Esophagus squamous epithelium (tissue), 5 donors: ENCODE results near the gene COL4A6. TPM values are rescaled to one million over a fixed set of nuclear protein-coding genes. Genes with fewer than 3 reads are reported as not detected.
A peak's percentile ranks its signal among the peaks of the same experiment; 100 is the strongest.

Experiments
- DNase-seq: peaks from one replicate; lab custom pipeline; 2025; lab: John Stamatoyannopoulos, UW
- H3K27ac ChIP-seq, 4 donors: fragments of 200-600 bp; sonication (generic); one replicate each; pipeline ENCODE4 v1.5.1; 2016 to 2019; ENCODE audit warnings: mild to moderate bottlenecking in 1 of 4
- H3K27me3 ChIP-seq, 4 donors: fragments of 200-600 bp; sonication (generic); 1 replicate in 3 of 4; 2 replicates in 1 of 4; pipeline versions ENCODE4 v1.5.1 to v1.6.0; 2017 to 2021; ENCODE audit warnings: antibody characterized with exemption in 1 of 4
- H3K36me3 ChIP-seq, 3 donors: fragments of 200-600 bp; sonication (generic); one replicate each; pipeline ENCODE4 v1.5.1; 2016 to 2019
- H3K4me1 ChIP-seq, 3 donors: fragments of 200-600 bp; sonication (generic); one replicate each; pipeline ENCODE4 v1.5.1; 2017 to 2019
- H3K4me3 ChIP-seq, 4 donors: fragments of 200-600 bp; sonication (generic); 1 replicate in 3 of 4; 2 replicates in 1 of 4; pipeline ENCODE4 v1.5.1; 2016 to 2019; ENCODE audit warnings: mild to moderate bottlenecking in 2 of 4, moderate library complexity in 1 of 4
- H3K9me3 ChIP-seq, 3 donors: fragments of 200-600 bp; sonication (generic); one replicate each; pipeline ENCODE4 v1.5.1; 2016 to 2019
- CTCF ChIP-seq, 6 experiments: fragments of 450-650 bp in 4 of 6; fragments of 200-600 bp in 2 of 6; sonication (generic) in 2 of 6; IDR thresholded peaks; one replicate each; pipeline ENCODE4 v1.5.1; 2016 to 2019; ENCODE audit warnings: antibody characterized with exemption in 6 of 6, mild to moderate bottlenecking in 4 of 6, moderate library complexity in 4 of 6
- POLR2A ChIP-seq, 4 donors: fragments of 450-650 bp; IDR thresholded peaks; one replicate each; pipeline ENCODE4 v1.6.1; 2017; ENCODE audit warnings: antibody characterized with exemption in 4 of 4, mild to moderate bottlenecking in 4 of 4, moderate library complexity in 3 of 4
- WGBS, 2 donors: methylation state at CpG; one replicate each; pipeline ENCODE4 v1.1.5; 2018; 5-methylcytosine and 5-hydroxymethylcytosine counted together
- intact Hi-C: fragments of 100-400 bp; cut with DNase I; formaldehyde crosslinking; loops from one replicate; pipeline ENCODE4 v1.15.0; 2022
- total RNA-seq, 4 donors: library from RNA; depleted of rRNA; stranded (reverse); fragments of >200 nt; gene quantifications; one replicate each; pipeline ENCODE4 v1.1.0, GENCODE V29; 2016
- donor health status: DM: yes; HTN: yes; CAD: no.

Gene COL4A6
- total RNA-seq, 4 donors from 2014 or later = 1.1 to 6.5 (median 2.9) TPM

- Histone ChIP-seq H3K9me3 (no peaks in the 10 kb centered on the region), H3K4me3 (no peak overlapping the region), H3K36me3 (no peaks in the 10 kb centered on the region), H3K27ac (no peak overlapping the region), H3K27me3 (no peaks in the 10 kb centered on the region), H3K4me1 (no peaks in the 10 kb centered on the region)
- intact Hi-C loops = no loop called here
- 55 to 58% methylated on average over 5 to 6 of the region's 6 CpGs for WGBS, 2 donors
- no peak for DNase-seq
- TF ChIP-seq CTCF (IDR thresholded peaks at IDR 0.05) = no peak
- TF ChIP-seq POLR2A (IDR thresholded peaks at IDR 0.05) = no peak
These were observed 192.8 kb downstream of the COL4A6 start for GRCh38 chrX:108245462-108245861.

- H3K27ac ChIP-seq = no peak overlapping the region
- DNase-seq = no peak
- no peaks in the 10 kb centered on the region for H3K36me3 ChIP-seq
- H3K27me3 ChIP-seq = peaks cover 0 to 3% (median 0%) of the 10 kb centered on the region in 4 donors
- no peaks in the 10 kb centered on the region for H3K9me3 ChIP-seq
- 81 to 86% methylated on average over 2 to 4 of the region's 4 CpGs for WGBS, 2 donors
- H3K4me1 ChIP-seq = no peaks in the 10 kb centered on the region
- intact Hi-C loops = no loop called here
- H3K4me3 ChIP-seq = no peak overlapping the region
- TF ChIP-seq POLR2A (IDR thresholded peaks at IDR 0.05) (no peak), CTCF (IDR thresholded peaks at IDR 0.05) (no peak)
These were observed 202.2 kb downstream of the COL4A6 start for GRCh38 chrX:108235986-108236385.

- Histone ChIP-seq H3K36me3 (no peaks in the 10 kb centered on the region), H3K27me3 (peaks cover 0 to 3% (median 0%) of the 10 kb centered on the region in 4 donors), H3K4me1 (peaks cover 0 to 2% (median 0%) of the 10 kb centered on the region in 3 donors), H3K4me3 (no peak overlapping the region), H3K27ac (no peak overlapping the region), H3K9me3 (no peaks in the 10 kb centered on the region)
- DNase-seq = no peak
- intact Hi-C loops = no loop called here
- 57% methylated on average over 1 of the region's 1 CpG; no CpG with 5 or more reads in 1 of the 2 donors for WGBS, 2 donors
- TF ChIP-seq POLR2A (IDR thresholded peaks at IDR 0.05) (no peak), CTCF (IDR thresholded peaks at IDR 0.05) (no peak)
These were observed 207.6 kb downstream of the COL4A6 start for GRCh38 chrX:108230574-108230973.

GRCh38 chrX:108224727-108225621 is 213.2 kb downstream of the COL4A6 start:
- DNase-seq = no peak
- Histone ChIP-seq H3K4me3 (no peak overlapping the region), H3K27me3 (no peaks in the 10 kb centered on the region), H3K9me3 (no peaks in the 10 kb centered on the region), H3K27ac (peak overlapping the region in 2 of 4 donors; percentile 37 to 54), H3K36me3 (no peaks in the 10 kb centered on the region), H3K4me1 (peaks cover 0 to 32% (median 3%) of the 10 kb centered on the region in 3 donors)
- 10% methylated on average over 8 of the region's 11 CpGs; no CpG with 5 or more reads in 1 of the 2 donors for WGBS, 2 donors
- TF ChIP-seq CTCF (IDR thresholded peaks at IDR 0.05) (peak; percentile 28 to 58 (median 48)), POLR2A (IDR thresholded peaks at IDR 0.05) (no peak)
- intact Hi-C loops = no loop called here

GRCh38 chrX:108224218-108224617 is 214.0 kb downstream of the COL4A6 start:
- Histone ChIP-seq H3K27ac (peak overlapping the region in 2 of 4 donors; percentile 4 to 39), H3K36me3 (no peaks in the 10 kb centered on the region), H3K4me1 (peaks cover 0 to 32% (median 3%) of the 10 kb centered on the region in 3 donors), H3K27me3 (no peaks in the 10 kb centered on the region), H3K9me3 (no peaks in the 10 kb centered on the region), H3K4me3 (no peak overlapping the region)
- 69% methylated on average over 2 of the region's 2 CpGs; no CpG with 5 or more reads in 1 of the 2 donors for WGBS, 2 donors
- TF ChIP-seq CTCF (IDR thresholded peaks at IDR 0.05) = no peak
- no peak for TF ChIP-seq POLR2A (IDR thresholded peaks at IDR 0.05)
- no peak for DNase-seq
- intact Hi-C loops = no loop called here
